Muscle layer of duodenum (tissue), 2 donors: ENCODE data around the gene PLVAP.

ENCODE experiments used
- H3K27ac ChIP-seq: one replicate; pipeline ENCODE4 v1.7.0; 2013; ENCODE audit warnings: mild to moderate bottlenecking, low read length
- H3K27me3 ChIP-seq: one replicate; pipeline ENCODE4 v1.7.0; 2013; ENCODE audit warnings: low read depth, mild to moderate bottlenecking, control low read depth, low read length
- H3K36me3 ChIP-seq, 2 donors: one replicate each; pipeline ENCODE4 v1.7.0; 2013; ENCODE audit warnings: low read length in 2 of 2, control low read depth in 1 of 2, mild to moderate bottlenecking in 1 of 2; ENCODE audit not compliant: insufficient read depth in 2 of 2, control insufficient read depth in 1 of 2
- H3K4me1 ChIP-seq, 2 donors: one replicate each; pipeline ENCODE4 v1.7.0; 2013; ENCODE audit warnings: low read length in 2 of 2, mild to moderate bottlenecking in 2 of 2, control low read depth in 1 of 2, moderate library complexity in 1 of 2; ENCODE audit not compliant: insufficient read depth in 2 of 2, control insufficient read depth in 1 of 2
- H3K4me3 ChIP-seq, 2 donors: one replicate each; pipeline ENCODE4 v1.7.0; 2013; ENCODE audit warnings: low read length in 2 of 2, low read depth in 1 of 2, mild to moderate bottlenecking in 1 of 2
- H3K9me3 ChIP-seq, 2 donors: one replicate each; pipeline ENCODE4 v1.7.0; 2013; ENCODE audit warnings: low read length in 2 of 2, control low read depth in 1 of 2, mild to moderate bottlenecking in 1 of 2; ENCODE audit not compliant: control insufficient read depth in 1 of 2
- donor health status: healthy.

PLVAP gene

DNA sequence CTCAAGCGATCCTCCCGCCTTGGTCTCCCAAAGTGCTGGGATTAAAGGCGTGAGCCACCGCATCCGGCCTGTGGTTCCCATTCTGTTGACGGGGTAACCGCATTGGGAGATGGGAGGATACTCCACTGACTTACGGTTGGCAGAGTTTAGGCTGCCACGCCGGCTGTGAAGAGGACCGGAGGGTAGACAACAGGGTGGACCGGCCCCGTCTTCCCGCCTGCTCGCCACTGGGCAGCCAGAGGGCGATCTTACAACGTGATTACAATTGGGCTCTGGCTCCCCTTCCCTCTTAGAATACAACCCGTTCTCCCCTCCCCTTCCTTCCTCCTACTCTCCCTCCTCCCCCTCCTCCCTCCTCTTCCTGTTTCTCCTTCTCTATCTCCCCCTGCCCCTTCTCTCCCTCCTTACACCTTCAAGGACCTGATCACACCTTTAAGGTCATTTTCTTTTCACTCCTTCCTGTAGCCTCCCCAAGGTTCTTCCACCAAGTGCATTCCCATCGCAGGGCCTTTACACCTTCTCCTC lies 17.8 kb upstream of the PLVAP start:
- H3K4me3 ChIP-seq: no peak overlapping the region
- peaks cover 6 to 19% of the 10 kb centered on the region in 2 donors for H3K4me1 ChIP-seq
- no peaks in the 10 kb centered on the region for H3K27me3 ChIP-seq
- no peak overlapping the region for H3K27ac ChIP-seq
- H3K9me3 ChIP-seq: no peaks in the 10 kb centered on the region
- H3K36me3 ChIP-seq: no peaks in the 10 kb centered on the region

DNA sequence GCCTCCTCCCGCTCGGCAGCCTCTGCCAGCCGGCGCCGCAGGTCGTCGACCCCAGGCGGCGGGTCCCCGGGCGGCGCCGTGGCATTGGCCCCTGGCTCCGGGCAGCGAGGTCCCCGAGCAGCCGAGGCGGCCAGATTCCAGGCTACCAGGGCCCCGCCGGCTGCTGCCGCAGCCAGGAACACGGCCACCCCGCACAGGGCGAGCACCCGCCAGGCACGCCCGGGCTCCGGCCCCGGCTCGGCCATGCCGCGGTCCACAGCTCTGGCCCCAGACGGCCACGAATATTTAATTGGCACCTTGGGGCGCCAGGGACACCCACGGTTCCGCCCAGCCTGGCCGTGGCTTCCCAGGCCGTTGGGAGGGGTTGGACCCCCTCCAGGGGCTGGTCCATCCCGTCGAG lies 16.8 kb upstream of the PLVAP start, which contains the start of gene CCDC194:
Gene CCDC194, minus strand, starts transcription at position 283 of the 400 bp plus-strand sequence. Its CDS starts 38 bp downstream, at position 245.
- Histone ChIP-seq H3K36me3 (no peaks in the 10 kb centered on the region), H3K27ac (no peak within 1 kb of the TSS), H3K4me1 (peaks cover 6 to 19% of the 10 kb centered on the region in 2 donors), H3K4me3 (no peak within 1 kb of the TSS), H3K27me3 (no peaks in the 10 kb centered on the region), H3K9me3 (no peaks in the 10 kb centered on the region)

DNA sequence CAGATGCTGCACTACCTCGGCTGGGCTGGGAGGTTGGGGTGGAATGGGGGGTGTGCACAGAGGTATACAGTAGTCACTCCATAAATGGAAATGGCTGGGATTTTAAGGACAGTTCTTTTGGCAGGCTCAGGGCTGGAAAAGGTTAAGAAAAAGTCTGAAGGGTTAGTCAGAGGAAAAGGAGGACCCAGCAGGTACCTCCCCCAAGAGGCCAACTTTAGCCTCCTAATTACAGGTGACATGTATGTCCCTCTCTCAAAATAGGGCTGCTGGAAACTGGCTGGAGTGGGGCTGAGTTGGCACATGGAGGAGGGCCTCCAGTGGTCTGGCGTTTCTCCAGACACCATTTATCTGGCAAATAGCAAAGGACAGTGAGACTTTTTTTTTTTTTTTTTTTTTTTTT lies 15.9 kb upstream of the PLVAP start:
- Histone ChIP-seq H3K9me3 (no peaks in the 10 kb centered on the region), H3K36me3 (no peaks in the 10 kb centered on the region), H3K27me3 (no peaks in the 10 kb centered on the region), H3K27ac (no peak overlapping the region), H3K4me3 (no peak overlapping the region), H3K4me1 (peaks cover 6 to 19% of the 10 kb centered on the region in 2 donors)

DNA sequence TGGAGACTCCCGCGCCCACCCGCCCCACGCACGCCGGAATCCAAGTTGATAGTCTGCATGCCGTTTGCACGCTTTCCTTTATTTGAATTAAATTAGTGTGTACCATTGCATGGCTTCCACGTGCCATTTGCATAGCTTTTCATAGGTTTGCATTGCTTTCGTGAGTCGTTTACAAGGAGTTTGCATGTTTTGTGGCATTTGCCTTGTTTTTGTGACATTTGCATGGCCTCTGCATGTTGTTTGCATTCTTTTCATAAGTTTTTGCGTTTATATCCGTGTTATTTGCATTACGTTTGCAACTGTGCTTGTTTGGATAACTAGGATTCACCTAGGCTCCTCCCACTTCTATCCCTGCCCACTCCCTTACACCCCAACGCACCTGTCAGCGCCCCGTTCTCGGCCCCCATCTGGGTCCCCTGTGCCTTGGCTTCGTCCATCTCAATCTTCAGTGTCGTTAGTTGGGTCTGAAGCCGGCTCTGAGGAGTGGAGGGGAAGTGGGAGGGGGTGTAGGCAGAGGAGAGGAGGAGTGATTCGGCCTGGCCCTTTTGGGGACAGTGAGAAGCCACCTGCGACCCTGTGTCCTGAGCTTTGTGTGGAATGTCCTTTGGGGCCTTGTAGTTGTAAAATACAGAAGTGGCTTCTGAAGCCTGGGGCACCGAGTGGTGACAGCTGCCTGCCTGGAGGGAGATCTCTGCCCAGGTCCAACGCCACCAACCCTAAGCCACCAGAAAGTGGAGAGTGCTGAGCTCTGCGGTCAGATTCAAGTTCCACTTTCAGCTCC lies 14.4 kb upstream of the PLVAP start:
- no peaks in the 10 kb centered on the region for H3K27me3 ChIP-seq
- no peak overlapping the region for H3K27ac ChIP-seq
- H3K9me3 ChIP-seq: no peaks in the 10 kb centered on the region
- peak overlapping the region; percentile 37 to 62 for H3K4me3 ChIP-seq
- peaks cover 6 to 19% of the 10 kb centered on the region in 2 donors for H3K4me1 ChIP-seq
- no peaks in the 10 kb centered on the region for H3K36me3 ChIP-seq

DNA sequence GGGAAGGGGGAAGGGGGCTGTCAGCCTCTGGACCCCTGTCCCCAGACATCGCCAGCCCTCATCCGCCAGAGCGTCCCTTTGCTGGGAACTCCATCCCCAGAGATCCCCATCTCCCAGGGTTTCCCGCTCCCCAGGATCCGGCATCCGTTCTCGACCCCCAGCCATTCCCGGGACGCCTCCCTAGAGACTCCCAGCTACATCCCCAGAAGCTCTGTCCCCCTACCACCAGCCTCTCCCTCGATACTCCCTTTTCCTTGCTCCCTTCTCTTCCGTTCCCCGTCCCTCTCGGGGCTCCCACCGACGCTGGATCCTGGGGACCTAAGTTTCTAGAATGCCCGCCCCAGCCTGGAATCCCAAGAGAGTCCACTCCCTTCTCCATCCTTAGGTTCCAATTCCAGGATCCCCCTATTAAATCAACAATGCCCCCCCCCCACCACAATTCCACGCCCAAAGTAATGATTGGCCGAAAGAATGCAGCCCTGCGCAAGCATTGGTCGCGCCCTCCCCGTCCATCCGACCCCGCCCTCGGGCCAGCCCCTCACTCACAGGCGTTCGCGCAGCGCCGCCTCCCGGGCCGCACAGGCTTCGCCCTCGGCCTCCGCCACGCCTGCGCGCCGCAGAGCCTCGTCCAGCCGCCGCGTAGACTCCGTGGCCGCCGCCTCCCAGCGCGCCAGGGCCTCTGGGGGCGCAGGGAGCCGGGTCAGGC lies 13.7 kb upstream of the PLVAP start:
- no peak overlapping the region for H3K27ac ChIP-seq
- no peaks in the 10 kb centered on the region for H3K27me3 ChIP-seq
- H3K36me3 ChIP-seq: no peaks in the 10 kb centered on the region
- peak overlapping the region; percentile 37 to 62 for H3K4me3 ChIP-seq
- no peaks in the 10 kb centered on the region for H3K9me3 ChIP-seq
- H3K4me1 ChIP-seq: peaks cover 6 to 21% of the 10 kb centered on the region in 2 donors

DNA sequence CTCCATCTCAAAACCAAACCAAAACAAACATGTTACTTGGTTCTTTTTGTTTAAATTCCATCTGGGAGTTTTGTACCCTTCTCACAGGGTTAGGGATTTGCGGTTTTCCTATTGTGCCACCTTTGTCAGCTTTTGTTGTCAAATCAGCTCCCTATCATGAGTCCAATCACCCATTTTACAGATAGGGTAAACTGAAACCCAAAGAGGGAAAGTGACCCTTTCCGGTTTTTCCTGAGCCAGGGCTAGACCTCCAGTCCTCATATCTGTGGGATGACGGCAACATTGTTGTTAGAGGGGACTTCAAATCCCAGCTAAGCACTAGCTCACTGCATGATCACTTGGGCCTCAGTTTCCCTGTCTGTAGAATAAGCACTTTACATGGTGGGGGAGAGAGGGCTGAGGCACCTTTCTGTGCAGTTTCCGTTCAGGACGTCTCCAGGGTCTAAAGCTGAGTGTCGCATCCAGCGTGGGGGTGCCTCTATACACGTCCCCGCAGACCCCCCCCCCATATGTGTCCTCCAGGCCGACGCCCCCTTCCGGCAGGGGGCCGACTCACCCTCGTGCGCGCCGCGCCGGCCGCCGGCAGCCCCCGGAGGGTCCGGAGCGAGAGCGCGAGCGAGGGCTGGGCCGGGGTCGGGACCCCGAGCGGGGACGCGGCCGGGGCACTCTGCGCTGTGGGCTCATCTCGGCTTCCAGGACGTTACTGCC lies 13.0 kb upstream of the PLVAP start:
- H3K27ac ChIP-seq: no peak overlapping the region
- peak overlapping the region; percentile 37 to 62 for H3K4me3 ChIP-seq
- no peaks in the 10 kb centered on the region for H3K36me3 ChIP-seq
- no peaks in the 10 kb centered on the region for H3K9me3 ChIP-seq
- H3K4me1 ChIP-seq: peaks cover 6 to 23% of the 10 kb centered on the region in 2 donors
- H3K27me3 ChIP-seq: no peaks in the 10 kb centered on the region

DNA sequence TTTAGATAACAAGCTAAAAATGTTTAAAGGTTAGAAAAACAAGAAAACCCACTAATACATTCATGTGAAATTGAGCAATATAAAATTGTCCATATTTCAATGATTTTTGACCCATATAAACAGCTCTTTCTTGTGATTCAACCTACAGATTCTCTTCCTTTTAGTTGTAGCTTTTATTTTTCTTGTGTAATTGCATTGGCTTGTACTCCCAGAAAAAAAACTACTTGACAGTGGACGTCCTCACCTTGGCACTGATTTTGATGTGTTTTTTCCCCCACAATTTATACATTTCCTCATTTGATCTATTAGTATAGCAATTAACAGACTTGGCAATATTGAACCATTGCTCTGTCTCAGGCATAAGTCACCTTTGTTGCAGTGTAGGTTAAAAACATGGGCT lies 12.1 kb upstream of the PLVAP start:
- H3K36me3 ChIP-seq: no peaks in the 10 kb centered on the region
- H3K4me1 ChIP-seq: peaks cover 6 to 23% of the 10 kb centered on the region in 2 donors
- no peaks in the 10 kb centered on the region for H3K27me3 ChIP-seq
- no peak overlapping the region for H3K4me3 ChIP-seq
- no peak overlapping the region for H3K27ac ChIP-seq
- H3K9me3 ChIP-seq: no peaks in the 10 kb centered on the region

DNA sequence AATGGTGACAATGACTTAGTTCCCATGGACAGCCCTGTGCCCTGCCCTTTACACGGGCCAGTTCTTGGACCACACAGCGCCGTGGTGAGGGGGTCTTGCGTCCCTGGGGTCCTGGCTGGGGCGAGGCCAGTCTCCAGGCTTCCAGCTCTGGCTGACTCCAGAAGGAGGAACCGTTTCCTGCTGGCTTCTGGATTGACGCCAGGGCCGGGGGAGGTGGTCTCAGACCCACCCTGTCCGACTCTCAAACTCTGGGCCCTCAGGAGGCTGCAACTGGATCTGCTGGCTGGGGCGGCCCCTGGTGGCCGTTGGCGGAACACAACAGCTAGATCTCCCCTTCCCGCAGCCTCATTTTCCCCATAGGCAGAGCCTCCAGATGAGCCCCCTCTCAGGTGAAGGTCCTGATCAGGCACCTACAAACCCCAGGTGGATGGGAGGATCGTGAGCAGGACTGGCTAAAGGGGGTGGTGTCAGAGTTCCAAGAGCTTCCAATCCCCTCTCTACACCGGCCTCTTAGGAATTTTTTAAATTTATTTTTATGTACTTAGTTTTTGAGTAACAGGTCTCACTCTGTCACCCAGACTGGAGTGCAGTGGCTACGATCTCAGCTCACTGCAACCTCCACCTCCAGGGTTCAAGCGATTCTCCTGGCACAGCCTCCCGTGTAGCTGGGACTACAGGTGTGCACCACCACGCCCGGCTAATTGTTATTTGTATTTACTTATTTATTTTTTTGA lies 8.9 kb upstream of the PLVAP start:
- no peak overlapping the region for H3K4me3 ChIP-seq
- no peaks in the 10 kb centered on the region for H3K36me3 ChIP-seq
- peaks cover 0 to 10% of the 10 kb centered on the region in 2 donors for H3K4me1 ChIP-seq
- no peak overlapping the region for H3K27ac ChIP-seq
- H3K9me3 ChIP-seq: no peaks in the 10 kb centered on the region
- H3K27me3 ChIP-seq: no peaks in the 10 kb centered on the region

DNA sequence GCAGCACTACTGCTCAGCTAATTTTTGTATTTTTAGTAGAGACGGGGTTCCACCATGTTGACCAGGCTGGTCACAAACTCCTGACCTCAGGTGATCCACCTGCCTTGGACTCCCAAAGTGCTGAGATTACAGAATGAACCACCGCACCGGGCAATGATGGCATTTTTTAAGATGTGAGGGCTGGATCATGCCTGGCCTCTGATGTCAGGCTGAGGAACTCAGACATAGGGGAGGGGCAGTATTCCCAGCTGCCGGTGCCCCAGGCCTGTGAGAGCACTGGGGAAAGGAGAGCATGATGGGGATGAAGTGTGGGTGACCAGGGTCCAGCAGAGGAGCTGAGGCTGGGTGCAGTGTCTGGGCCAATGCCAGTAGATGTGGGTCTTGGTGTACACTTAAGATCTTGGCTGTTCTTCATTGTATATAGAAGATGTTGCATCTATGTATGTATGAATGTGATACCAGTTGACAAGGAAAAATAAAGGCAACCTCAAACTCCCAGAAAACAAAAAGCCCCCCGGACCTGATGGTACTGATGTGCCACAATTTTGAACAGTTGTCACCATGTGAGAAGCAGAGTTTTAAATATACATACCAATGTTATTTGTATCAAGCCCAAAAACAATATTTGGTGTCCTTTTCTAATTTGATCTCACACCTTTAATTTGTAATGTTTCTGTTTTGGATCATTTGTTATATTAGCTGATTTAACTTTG lies 3.4 kb upstream of the PLVAP start:
- Histone ChIP-seq H3K4me1 (peaks cover 0 to 5% of the 10 kb centered on the region in 2 donors), H3K27me3 (no peaks in the 10 kb centered on the region), H3K9me3 (no peaks in the 10 kb centered on the region), H3K27ac (no peak overlapping the region), H3K36me3 (no peaks in the 10 kb centered on the region), H3K4me3 (no peak overlapping the region)

DNA sequence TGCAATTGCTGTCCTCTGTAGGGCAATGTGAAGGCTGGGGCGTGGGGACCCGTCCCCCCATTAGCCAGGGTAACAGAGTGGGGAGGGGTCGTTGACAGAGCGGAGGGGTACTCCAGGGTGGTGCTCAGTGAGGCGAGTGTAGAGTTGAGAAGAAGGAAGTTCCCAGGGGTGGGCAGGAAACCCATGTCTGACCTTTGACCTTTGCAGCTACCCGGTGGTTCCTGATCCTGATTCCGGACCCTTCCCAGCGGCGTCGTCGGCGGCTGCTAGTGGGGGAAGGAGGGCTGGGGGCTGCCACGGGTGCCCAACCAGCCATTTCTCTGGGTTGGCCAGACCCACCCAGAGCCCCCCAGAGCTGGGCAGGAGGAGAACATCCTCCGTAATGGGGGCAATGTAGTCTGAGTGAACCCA lies 2.1 kb upstream of the PLVAP start:
- no peaks in the 10 kb centered on the region for H3K36me3 ChIP-seq
- no peaks in the 10 kb centered on the region for H3K9me3 ChIP-seq
- no peak overlapping the region for H3K27ac ChIP-seq
- H3K27me3 ChIP-seq: no peaks in the 10 kb centered on the region
- peaks cover 0 to 5% of the 10 kb centered on the region in 2 donors for H3K4me1 ChIP-seq
- H3K4me3 ChIP-seq: no peak overlapping the region
